H1 (cell line): ENCODE results near the gene TMEM232. TPM values are rescaled to one million over a fixed set of nuclear protein-coding genes. Genes with fewer than 3 reads are reported as not detected.

Source experiments
- CTCF ChIA-PET: fragments of 300-600 bp; sonication (Branson Sonifier 250); formaldehyde crosslinking; loops from one replicate; lab custom pipeline; 2021; ENCODE audit not compliant: partially characterized antibody; lab: Charles Lee
- POLR2A ChIA-PET: fragments of 300-600 bp; sonication (Branson Sonifier 250); formaldehyde crosslinking; loops from one replicate; lab custom pipeline; 2021; ENCODE audit warnings: inconsistent platforms; ENCODE audit not compliant: partially characterized antibody; lab: Charles Lee
- DNase-seq, 2 experiments: peaks; one replicate each; pipeline versions ENCODE4 v3.0.0 to v3.0.0-alpha.2; 2010 to 2022; ENCODE audit warnings: low spot score in 2 of 2, low read depth in 1 of 2, mixed read lengths in 1 of 2
- FAIRE-seq: peaks from 2 replicates; lab custom pipeline; 2011; peaks lifted over from hg19 to GRCh38; lab: Jason Lieb, UNC
- H2AFZ ChIP-seq: 2 replicates; pipeline ENCODE4 v1.8.1; 2012; ENCODE audit warnings: low read length, inconsistent platforms
- H2AK5ac ChIP-seq: 2 replicates; pipeline ENCODE4 v1.6.1; 2013; ENCODE audit warnings: low read depth, low read length
- H2BK120ac ChIP-seq: replicated peaks from 2 replicates; pipeline ENCODE3; 2013; ENCODE audit warnings: low read depth, low read length, inconsistent platforms
- H2BK12ac ChIP-seq: 2 replicates; pipeline ENCODE4 v1.6.1; 2013; ENCODE audit warnings: low read depth, low read length
- H2BK15ac ChIP-seq: 2 replicates; pipeline ENCODE4 v1.6.1; 2013; ENCODE audit warnings: low read length
- H2BK20ac ChIP-seq: 2 replicates; pipeline ENCODE4 v1.6.1; 2013; ENCODE audit warnings: low read length
- H2BK5ac ChIP-seq: 2 replicates; pipeline ENCODE4 v1.6.1; 2013; ENCODE audit warnings: low read depth, low read length
- H3K14ac ChIP-seq: 2 replicates; pipeline ENCODE4 v1.6.1; 2013; ENCODE audit warnings: inconsistent platforms; ENCODE audit not compliant: insufficient read length
- H3K18ac ChIP-seq: 2 replicates; pipeline ENCODE4 v1.6.1; 2013; ENCODE audit warnings: low read length; ENCODE audit errors: extremely low read depth
- H3K23ac ChIP-seq: 2 replicates; pipeline ENCODE4 v1.6.1; 2013; ENCODE audit warnings: inconsistent platforms; ENCODE audit not compliant: insufficient read length
- H3K23me2 ChIP-seq: 2 replicates; pipeline ENCODE4 v1.6.1; 2013; ENCODE audit warnings: low read depth, low read length
- H3K27ac ChIP-seq: 2 replicates; pipeline ENCODE4 v1.6.1; 2011; ENCODE audit warnings: low read depth, low read length, inconsistent platforms
- H3K27me3 ChIP-seq, 4 experiments: replicated peaks in 1 of 4; 1 replicate in 1 of 4; 2 replicates in 3 of 4; pipeline versions ENCODE4 v1.6.1 to v1.8.1; 2011 to 2013; ENCODE audit warnings: low read length in 3 of 4, mild to moderate bottlenecking in 3 of 4, inconsistent platforms in 2 of 4, mixed read lengths in 2 of 4, moderate library complexity in 1 of 4; ENCODE audit not compliant: control insufficient read depth in 3 of 4, insufficient read depth in 3 of 4; ENCODE audit errors: extremely low read depth in 1 of 4
- H3K36me3 ChIP-seq, 4 experiments: 2 replicates each; pipeline versions ENCODE4 v1.6.1 to v1.8.1; 2011 to 2013; ENCODE audit warnings: mild to moderate bottlenecking in 4 of 4, low read length in 3 of 4, moderate library complexity in 2 of 4, control low read depth in 1 of 4, inconsistent platforms in 1 of 4; ENCODE audit not compliant: insufficient read depth in 4 of 4, control insufficient read depth in 2 of 4
- H3K4ac ChIP-seq: replicated peaks from 2 replicates; pipeline ENCODE3; 2013; ENCODE audit warnings: low read length, low read depth, mixed read lengths, inconsistent platforms; ENCODE audit not compliant: insufficient read length
- H3K4me1 ChIP-seq, 4 experiments: replicated peaks in 1 of 4; 1 replicate in 1 of 4; 2 replicates in 3 of 4; pipeline versions ENCODE4 v1.6.1 to v1.8.1; 2011 to 2013; ENCODE audit warnings: low read length in 3 of 4, inconsistent platforms in 2 of 4, mixed read lengths in 1 of 4; ENCODE audit not compliant: insufficient read depth in 4 of 4, control insufficient read depth in 3 of 4
- H3K4me2 ChIP-seq, 2 experiments: 2 replicates each; pipeline versions ENCODE4 v1.6.1 to v1.8.1; 2011 to 2013; ENCODE audit warnings: low read depth in 2 of 2, low read length in 2 of 2, control low read depth in 1 of 2, inconsistent platforms in 1 of 2, mild to moderate bottlenecking in 1 of 2; ENCODE audit not compliant: insufficient read depth in 1 of 2
- H3K4me3 ChIP-seq, 4 experiments: fragments of 200-600, 300-600 bp in 1 of 4; sonication (generic), shearing (Covaris generic), sonication (Bioruptor Twin) in 1 of 4; 2 replicates each; pipeline versions ENCODE4 v1.5.1 to v1.8.1; 2011 to 2016; ENCODE audit warnings: low read length in 4 of 4, low read depth in 3 of 4, control low read depth in 2 of 4, inconsistent platforms in 2 of 4, mild to moderate bottlenecking in 2 of 4, mixed read lengths in 1 of 4, moderate library complexity in 1 of 4; ENCODE audit not compliant: insufficient read depth in 2 of 4; ENCODE audit errors: extremely low read depth in 1 of 4
- H3K56ac ChIP-seq: replicated peaks from 2 replicates; pipeline ENCODE3; 2013; ENCODE audit warnings: low read depth, mild to moderate bottlenecking, mixed read lengths, low read length, inconsistent platforms; ENCODE audit not compliant: insufficient read length
- H3K79me1 ChIP-seq: 2 replicates; pipeline ENCODE4 v1.6.1; 2013; ENCODE audit warnings: low read depth, low read length, control low read depth
- H3K79me2 ChIP-seq, 2 experiments: 2 replicates each; pipeline versions ENCODE4 v1.6.1 to v1.8.1; 2012 to 2013; ENCODE audit warnings: low read length in 2 of 2, mild to moderate bottlenecking in 2 of 2, inconsistent platforms in 1 of 2; ENCODE audit not compliant: insufficient read depth in 2 of 2, control insufficient read depth in 1 of 2
- H3K9ac ChIP-seq, 4 experiments: replicated peaks in 1 of 4; 1 replicate in 1 of 4; 2 replicates in 3 of 4; pipeline versions ENCODE4 v1.6.1 to v1.8.1; 2011 to 2013; ENCODE audit warnings: low read depth in 3 of 4, low read length in 3 of 4, control low read depth in 2 of 4, mild to moderate bottlenecking in 2 of 4, moderate library complexity in 2 of 4, inconsistent platforms in 1 of 4; ENCODE audit errors: extremely low read depth in 1 of 4
- H3K9me3 ChIP-seq, 2 experiments: 2 replicates each; pipeline versions ENCODE4 v1.6.1 to v1.8.1; 2012 to 2013; ENCODE audit warnings: mild to moderate bottlenecking in 2 of 2, moderate library complexity in 2 of 2, control low read depth in 1 of 2, inconsistent platforms in 1 of 2, low read depth in 1 of 2, low read length in 1 of 2, mixed read lengths in 1 of 2; ENCODE audit not compliant: insufficient read depth in 2 of 2
- H4K20me1 ChIP-seq, 2 experiments: replicated peaks in 1 of 2; 2 replicates each; pipeline versions ENCODE3 to v1.8.1; 2011 to 2013; ENCODE audit warnings: inconsistent platforms in 2 of 2, low read length in 2 of 2, mild to moderate bottlenecking in 1 of 2; ENCODE audit not compliant: insufficient read depth in 2 of 2, control insufficient read depth in 1 of 2
- H4K5ac ChIP-seq: 2 replicates; pipeline ENCODE4 v1.6.1; 2013; ENCODE audit warnings: low read length, low read depth, mixed read lengths, inconsistent platforms; ENCODE audit not compliant: insufficient read length
- H4K8ac ChIP-seq: 2 replicates; pipeline ENCODE4 v1.8.0; 2013; ENCODE audit warnings: mild to moderate bottlenecking, moderate library complexity, low read length, inconsistent platforms; ENCODE audit not compliant: insufficient read depth; ENCODE audit errors: extremely low read depth
- H4K91ac ChIP-seq: replicated peaks from 2 replicates; pipeline ENCODE3; 2013; ENCODE audit warnings: low read length, mixed read lengths, inconsistent platforms; ENCODE audit not compliant: insufficient read length
- BCL11A ChIP-seq, 2 experiments: IDR thresholded peaks; one replicate each; pipeline ENCODE4 v1.6.1; 2011; ENCODE audit warnings: low read depth in 2 of 2, low read length in 2 of 2, mild to moderate bottlenecking in 2 of 2
- EGR1 ChIP-seq: IDR thresholded peaks from 2 replicates; pipeline ENCODE4 v1.6.1; 2011; ENCODE audit warnings: low read depth, low read length, borderline replicate concordance
- GABPA ChIP-seq: IDR thresholded peaks from 2 replicates; pipeline ENCODE4 v1.6.1; 2011; ENCODE audit warnings: mild to moderate bottlenecking, low read length, moderate library complexity, borderline replicate concordance; ENCODE audit not compliant: insufficient read depth
- KDM1A ChIP-seq: fragments of 200-600, 300-600 bp; sonication (generic); IDR thresholded peaks from 2 replicates; pipeline ENCODE4 v1.7.1; 2016; ENCODE audit warnings: mild to moderate bottlenecking, low read length, borderline replicate concordance
- KDM5A ChIP-seq: fragments of 200-600 bp; IDR thresholded peaks from 2 replicates; pipeline ENCODE4 v1.7.1; 2012; ENCODE audit warnings: mild to moderate bottlenecking, low read length, inconsistent platforms, mixed read lengths
- NANOG ChIP-seq: IDR thresholded peaks from 2 replicates; pipeline ENCODE4 v1.6.1; 2011; ENCODE audit warnings: low read length, low read depth, mild to moderate bottlenecking, inconsistent platforms; ENCODE audit not compliant: insufficient read depth, poor library complexity, severe bottlenecking
- PHF8 ChIP-seq: fragments of 200-600 bp; sonication (generic); conservative IDR thresholded peaks from 2 replicates; pipeline ENCODE4 v1.7.1; 2012; ENCODE audit warnings: low read depth, mild to moderate bottlenecking, inconsistent platforms, low read length, moderate library complexity
- POLR2A ChIP-seq, 2 experiments: IDR thresholded peaks; 1 replicate in 1 of 2; 2 replicates in 1 of 2; pipeline ENCODE4 v1.6.1; 2011; ENCODE audit warnings: low read depth in 2 of 2, low read length in 2 of 2, mild to moderate bottlenecking in 2 of 2; ENCODE audit errors: control extremely low read depth in 1 of 2
- SIX5 ChIP-seq: IDR thresholded peaks from 2 replicates; pipeline ENCODE4 v1.6.1; 2011; ENCODE audit warnings: mild to moderate bottlenecking, low read depth, low read length
- SP4 ChIP-seq: IDR thresholded peaks from 2 replicates; pipeline ENCODE4 v1.6.1; 2012; ENCODE audit warnings: low read length, inconsistent platforms
- TEAD4 ChIP-seq: IDR thresholded peaks from 2 replicates; pipeline ENCODE4 v1.6.1; 2012; ENCODE audit warnings: low read depth, low read length, inconsistent platforms, mixed read lengths
- WGBS, 2 experiments: shearing (Covaris generic) in 1 of 2; methylation state at CpG; one replicate each; pipeline versions ENCODE4 v1.1.6 to v1.1.7; 2013 to 2015; ENCODE audit warnings: low lambda C conversion rate in 2 of 2, mixed read lengths in 2 of 2, inconsistent platforms in 1 of 2, low coverage in 1 of 2, missing lambda C conversion rate in 1 of 2; ENCODE audit not compliant: insufficient replicate concordance in 2 of 2, insufficient coverage in 1 of 2, insufficient read length in 1 of 2; ENCODE audit errors: extremely low coverage in 1 of 2, missing lambda C conversion rate in 1 of 2; 5-methylcytosine and 5-hydroxymethylcytosine counted together
- polyA plus RNA-seq, 7 experiments: library from polyadenylated mRNA; depleted of rRNA in 3 of 7; stranded (reverse) in 5 of 7; unstranded in 2 of 7; fragments of >200 nt in 5 of 7; fragments of 200-250 nt in 2 of 7; gene quantifications; 1 replicate in 5 of 7; 2 replicates in 1 of 7; 4 replicates in 1 of 7; pipeline versions ENCODE4 v1.2.1 to v1.2.3, GENCODE V29; 2011 to 2013; ENCODE audit warnings: missing spikeins in 2 of 7, mixed read lengths in 2 of 7
- total RNA-seq: library from RNA; stranded (reverse); fragmentation: NEBNext Ultra II Directional; extraction: Animal tissue kit (Norgen Biotek cat#: 25700); gene quantifications from 2 replicates; pipeline ENCODE4 v1.2.1, GENCODE V29; 2021

TMEM232 gene
- total and polyA plus RNA-seq, 2 of the 8 experiments (the other 6 are each of a cell fraction or from before 2014, with no cell fraction given): 0.38 to 1.3 TPM

GRCh38 chr5:110702704-110703103 lies 23.8 kb downstream of the TMEM232 start:
- CTCF ChIA-PET: interaction anchor here (0.8 to 1.9 kb wide), 5 partner anchors 14 to 261 kb away, joined by 3 to 6 read pairs (median 3); no protein-coding TSS in a partner anchor
- 90% methylated on average over 3 of the region's 3 CpGs; no CpG with 5 or more reads in 1 of the 2 experiments for WGBS, 2 experiments
- no peak overlapping the region for H2AK5ac ChIP-seq

More at GRCh38 chr5:110702704-110703103, 23.8 kb downstream of the TMEM232 start:
- H3K79me1 ChIP-seq: no peaks in the 10 kb centered on the region
- no peaks in the 10 kb centered on the region for H3K79me2 ChIP-seq
- no peak overlapping the region for H4K8ac ChIP-seq
- no peaks in the 10 kb centered on the region; a peak in 1 of 7 replicates for H3K27me3 ChIP-seq
- H3K27ac ChIP-seq: no peak overlapping the region
- H3K23me2 ChIP-seq: no peaks in the 10 kb centered on the region
- TF ChIP-seq SP4 (no peak), KDM1A (no peak), NANOG (no peak), PHF8 (no peak), SIX5 (no peak), BCL11A (IDR thresholded peaks at IDR 0.05; ENCODE audit: low read depth in 2 of 2, low read length in 2 of 2) (no peak), KDM5A (no peak), GABPA (no peak), POLR2A (IDR thresholded peaks at IDR 0.05; ENCODE audit: control extremely low read depth in 1 of 2, low read depth in 2 of 2, low read length in 2 of 2) (no peak), TEAD4 (no peak), EGR1 (no peak)
- TF ChIP-seq, all 59 proteins: peak for 0
- Histone ChIP-seq H3K14ac (no peak overlapping the region), H3K9ac (no peak overlapping the region), H3K18ac (no peak overlapping the region), H3K56ac (no peak overlapping the region), H3K9me3 (no peaks in the 10 kb centered on the region), H4K5ac (no peak overlapping the region), H3K4me1 (no peaks in the 10 kb centered on the region), H2BK20ac (no peak overlapping the region), H3K4ac (no peak overlapping the region), H2AFZ (no peak overlapping the region), H4K20me1 (no peaks in the 10 kb centered on the region), H2BK15ac (no peak overlapping the region), H3K23ac (no peak overlapping the region), H2BK5ac (no peak overlapping the region), H3K4me3 (no peak overlapping the region), H4K91ac (no peak overlapping the region), H2BK12ac (no peak overlapping the region), H3K4me2 (no peak overlapping the region), H3K36me3 (no peaks in the 10 kb centered on the region), H2BK120ac (no peak overlapping the region)
- POLR2A ChIA-PET: no interaction called here
- FAIRE-seq (no peak), DNase-seq (no peak)
